Stimulated activated CD4-positive, alpha-beta T cell treated with anti-CD3 and anti-CD28 coated beads, Interleukin-1b, Interleukin-23, amount 100 ng/mL, for 4 hours (primary cell): ENCODE data around the gene KCNG2.
A peak's percentile ranks its signal among the peaks of the same experiment; 100 is the strongest.
"Not testable (repeated sequence)": the region's sequence is repeated elsewhere in the genome, so short reads cannot be mapped to it uniquely, and the experiment has no call there.

Experiments used
- DNase-seq, 2 donors: peaks; one replicate each; pipeline ENCODE4 v3.0.0-alpha.2; 2020; ENCODE audit warnings: low read depth in 2 of 2

KCNG2 gene

GRCh38 chr18:79797518-79798345 is at the start of gene KCNG2:
Gene KCNG2, plus strand, starts transcription at chr18:79797938. Its CDS starts 65,730 bp downstream, at chr18:79863668.
- DNase-seq: peak in 1 of 2 donors; percentile 14

- DNase-seq: no peak
Measured at GRCh38 chr18:79748321-79749180, 49.2 kb upstream of the KCNG2 start.

GRCh38 chr18:79749251-79750191 is 48.2 kb upstream of the KCNG2 start:
- DNase-seq: no peak

- DNase-seq: no peak
Measured at GRCh38 chr18:79750980-79751571, 46.7 kb upstream of the KCNG2 start.

- DNase-seq: not testable (repeated sequence)
Measured at GRCh38 chr18:79751918-79752578, 45.7 kb upstream of the KCNG2 start.

- not testable (repeated sequence) for DNase-seq
Measured at GRCh38 chr18:79752946-79753345, 44.8 kb upstream of the KCNG2 start.

GRCh38 chr18:79753391-79753851 is 44.3 kb upstream of the KCNG2 start:
- DNase-seq: no peak

- no peak for DNase-seq
Measured at GRCh38 chr18:79754022-79754761, 43.5 kb upstream of the KCNG2 start.

- DNase-seq: no peak
Measured at GRCh38 chr18:79754831-79755351, 42.8 kb upstream of the KCNG2 start.

- DNase-seq: no peak
Measured at GRCh38 chr18:79755496-79756142, 42.1 kb upstream of the KCNG2 start.

GRCh38 chr18:79756143-79756500 is 41.6 kb upstream of the KCNG2 start:
- no peak for DNase-seq

GRCh38 chr18:79756826-79757225 is 40.9 kb upstream of the KCNG2 start:
- no peak for DNase-seq

- DNase-seq: no peak
Measured at GRCh38 chr18:79760348-79760747, 37.4 kb upstream of the KCNG2 start.

- no peak for DNase-seq
Measured at GRCh38 chr18:79760881-79761280, 36.9 kb upstream of the KCNG2 start.

GRCh38 chr18:79763407-79763806 is 34.3 kb upstream of the KCNG2 start:
- DNase-seq: no peak

GRCh38 chr18:79764131-79764530 is 33.6 kb upstream of the KCNG2 start:
- no peak for DNase-seq

GRCh38 chr18:79765491-79766245 is 32.1 kb upstream of the KCNG2 start:
- DNase-seq: no peak

GRCh38 chr18:79766308-79766707 is 31.4 kb upstream of the KCNG2 start:
- DNase-seq: no peak
